Germinal center (tissue), 1 donor: Measurements from ENCODE around the gene TENM3.

Experiments used
- DNase-seq: peaks from one replicate; pipeline ENCODE4 v3.0.0; 2012; ENCODE audit warnings: mixed read lengths, low spot score

Gene TENM3

DNA sequence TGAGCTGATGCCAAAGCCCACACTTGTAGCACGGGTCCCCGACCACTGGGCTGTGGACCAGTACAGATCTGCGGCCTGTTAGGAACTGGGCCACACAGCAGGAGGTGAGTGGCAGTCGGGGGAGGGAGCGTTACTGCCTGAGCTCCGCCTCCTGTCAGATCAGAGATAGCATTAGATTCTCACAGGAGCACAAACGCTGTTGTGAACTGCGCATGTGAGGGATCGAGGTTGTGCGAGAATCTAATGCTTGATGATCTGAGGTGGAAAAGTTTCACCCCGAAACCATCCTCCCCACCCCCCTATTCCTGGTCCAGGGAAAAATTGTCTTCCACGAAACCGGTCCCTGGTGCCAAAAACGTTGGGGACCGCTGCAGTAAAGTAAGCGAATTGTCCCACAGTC lies 382.0 kb downstream of the TENM3 start:
- no peak for DNase-seq

DNA sequence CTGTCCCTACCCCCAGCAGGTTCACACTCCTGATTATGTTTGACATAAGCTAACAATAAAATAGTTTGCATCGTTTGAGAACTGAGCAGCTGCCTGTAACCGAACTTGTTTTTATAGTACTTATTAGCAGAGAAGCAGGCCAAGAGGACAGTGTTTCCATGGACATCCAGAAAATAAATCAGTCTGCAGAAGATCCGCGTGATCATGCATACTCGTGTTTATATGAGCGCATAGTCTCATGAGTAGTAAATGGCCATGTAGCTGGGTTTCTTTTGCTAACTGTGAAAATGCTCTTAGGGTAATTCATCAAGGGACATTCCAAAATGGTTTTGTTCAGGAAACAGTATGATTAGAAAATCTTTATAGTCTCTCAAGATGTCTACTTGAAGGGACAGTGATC lies 384.8 kb downstream of the TENM3 start:
- DNase-seq = no peak

GRCh38 chr4:182628544-182628943 lies 385.3 kb downstream of the TENM3 start:
- no peak for DNase-seq

DNA sequence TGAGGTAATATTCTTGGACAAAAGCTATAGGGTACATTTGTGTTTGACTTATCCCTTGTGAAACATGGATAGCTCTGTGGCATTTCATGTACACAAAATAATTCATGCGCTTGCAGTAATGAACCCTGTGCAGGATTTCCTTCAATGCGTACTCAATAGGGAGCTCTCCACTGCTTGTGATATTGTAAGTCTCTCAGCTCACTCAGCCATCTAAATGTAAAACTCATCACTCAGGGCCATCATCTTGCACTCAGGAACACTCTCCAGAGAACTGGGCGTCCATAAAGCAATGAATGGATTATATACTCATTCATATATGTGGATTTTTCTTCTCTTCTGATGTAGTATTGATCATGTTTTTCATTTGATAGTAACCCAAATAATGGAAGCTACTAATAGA lies 385.9 kb downstream of the TENM3 start:
- no peak for DNase-seq

- no peak for DNase-seq
Measured at GRCh38 chr4:182640491-182640890, 397.3 kb downstream of the TENM3 start.

- DNase-seq = no peak
Measured at GRCh38 chr4:182640932-182641331, 397.7 kb downstream of the TENM3 start.

DNA sequence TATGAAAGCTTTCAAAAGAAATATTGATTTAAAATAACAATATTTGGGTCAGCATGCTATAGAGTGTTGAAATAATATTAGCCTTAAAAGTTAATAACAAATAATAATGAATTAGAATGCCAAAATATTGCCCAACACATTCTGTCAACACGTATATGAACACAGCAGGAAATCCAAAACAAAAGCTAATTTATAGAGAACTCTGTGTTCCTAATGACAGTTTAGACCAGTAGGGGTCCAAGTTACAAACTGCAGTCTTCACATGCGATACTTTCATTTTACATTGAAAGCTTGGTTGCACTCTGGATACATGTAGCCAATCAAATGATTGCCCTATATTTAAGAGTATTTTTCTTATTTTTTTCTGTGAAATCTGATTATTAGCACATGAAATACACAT lies 399.6 kb downstream of the TENM3 start:
- DNase-seq = no peak

DNA sequence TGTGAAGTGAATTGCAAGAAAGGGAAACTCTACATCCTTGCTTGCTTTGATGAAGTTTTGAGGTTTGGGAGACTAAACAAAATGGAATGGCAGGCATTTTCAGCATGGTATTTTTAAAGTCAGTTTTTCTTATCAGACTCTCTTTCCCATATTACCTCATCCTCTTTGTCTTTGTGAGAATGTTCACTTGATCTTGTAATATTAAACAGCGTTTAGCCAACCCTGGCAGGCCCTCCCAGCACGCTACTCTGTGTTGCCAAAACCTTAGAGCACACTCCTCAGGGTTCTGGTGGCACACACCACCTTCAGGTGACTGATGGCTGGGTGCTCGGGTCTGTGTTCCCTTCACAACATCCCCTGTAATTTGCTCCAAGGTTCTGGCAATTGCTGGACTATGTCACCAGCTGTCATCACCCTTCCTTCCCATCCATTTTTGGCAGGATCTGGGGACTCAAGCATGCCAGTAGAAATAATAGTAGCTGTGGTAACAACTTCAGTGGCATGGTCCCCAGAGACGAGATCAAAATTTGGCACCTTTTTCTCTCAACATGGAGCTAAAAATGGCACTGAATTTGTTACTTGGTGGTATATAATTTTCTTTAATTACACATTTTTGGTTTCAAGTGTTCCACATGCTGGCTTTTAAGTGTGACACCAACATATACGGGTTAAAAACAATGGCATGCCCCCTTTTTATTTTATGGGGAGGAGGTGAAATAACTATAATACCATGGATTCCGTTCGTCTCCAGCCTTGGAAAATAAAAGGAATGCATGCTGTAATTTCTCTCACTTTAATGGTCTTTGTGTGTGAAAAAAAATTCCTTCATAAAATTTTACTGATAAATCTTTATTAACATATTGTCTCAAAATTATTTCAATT lies 400.8 kb downstream of the TENM3 start:
- DNase-seq = no peak

DNA sequence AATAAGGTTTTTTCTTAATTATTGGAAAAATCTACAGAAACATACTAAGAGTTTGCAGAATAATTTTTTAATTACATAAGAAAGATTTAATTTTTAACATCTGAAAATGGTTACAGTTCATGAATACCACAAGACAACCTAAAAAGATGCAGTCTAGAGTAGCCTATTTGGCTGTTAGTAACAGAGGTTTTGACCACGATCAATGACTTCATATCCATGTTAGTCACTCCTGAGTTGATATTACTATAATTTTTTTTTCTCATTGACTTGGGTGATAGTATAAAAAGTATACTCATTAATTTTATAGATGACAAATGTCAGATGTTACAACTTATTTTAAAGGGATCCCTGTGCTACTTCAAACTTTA lies 401.5 kb downstream of the TENM3 start:
- no peak for DNase-seq

GRCh38 chr4:182645511-182645910 lies 402.3 kb downstream of the TENM3 start:
- no peak for DNase-seq

DNA sequence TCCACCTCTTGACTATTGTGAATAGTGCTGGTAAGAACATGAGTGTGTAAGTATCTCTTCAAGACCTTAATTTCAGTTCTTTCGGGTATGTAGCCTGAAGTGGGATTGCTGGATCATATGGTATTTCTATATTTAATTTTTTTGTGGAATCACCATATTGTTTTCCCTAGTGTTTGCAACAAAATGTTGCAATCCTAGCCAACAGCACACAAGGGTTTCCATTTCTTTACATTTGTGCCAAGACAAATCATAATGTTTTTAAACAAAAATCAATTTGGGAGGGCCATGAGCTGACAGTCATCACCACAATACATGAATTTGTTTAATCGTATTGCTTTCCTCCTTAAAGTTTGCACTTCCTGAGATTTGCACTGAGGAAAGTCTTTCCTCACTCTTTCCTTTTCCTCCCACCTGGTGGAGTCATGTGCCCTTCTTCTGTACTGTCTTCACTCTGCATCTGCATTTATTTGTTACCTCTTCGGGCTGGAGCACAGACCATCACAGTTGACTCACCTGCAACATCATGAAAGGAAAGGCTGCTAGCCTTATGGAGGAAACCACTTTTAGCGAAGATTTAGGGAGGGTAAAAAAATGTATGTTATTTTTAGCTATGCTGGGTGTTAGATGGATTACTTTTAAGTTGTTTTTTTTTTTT lies 404.6 kb downstream of the TENM3 start:
- no peak for DNase-seq

DNA sequence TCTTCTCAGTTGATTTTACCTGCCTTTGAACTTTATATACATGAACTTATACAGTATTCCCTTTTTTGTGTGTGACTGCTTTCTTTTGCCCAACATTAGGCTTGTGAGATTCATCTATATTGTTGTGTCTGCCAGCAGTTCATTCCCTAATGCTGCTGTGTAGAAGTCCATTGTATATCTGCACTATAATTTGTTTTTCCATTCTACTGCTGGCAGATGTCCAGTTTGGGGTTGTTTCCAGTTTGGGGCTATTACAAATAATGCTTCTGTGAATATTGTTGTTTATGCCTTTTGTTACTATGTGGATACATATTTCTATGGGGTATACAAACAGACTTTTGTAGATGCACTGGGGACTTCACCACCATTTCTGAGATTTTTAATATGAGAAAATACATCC lies 405.6 kb downstream of the TENM3 start:
- no peak for DNase-seq

- no peak for DNase-seq
Measured at GRCh38 chr4:182649698-182650477, 406.7 kb downstream of the TENM3 start.

DNA sequence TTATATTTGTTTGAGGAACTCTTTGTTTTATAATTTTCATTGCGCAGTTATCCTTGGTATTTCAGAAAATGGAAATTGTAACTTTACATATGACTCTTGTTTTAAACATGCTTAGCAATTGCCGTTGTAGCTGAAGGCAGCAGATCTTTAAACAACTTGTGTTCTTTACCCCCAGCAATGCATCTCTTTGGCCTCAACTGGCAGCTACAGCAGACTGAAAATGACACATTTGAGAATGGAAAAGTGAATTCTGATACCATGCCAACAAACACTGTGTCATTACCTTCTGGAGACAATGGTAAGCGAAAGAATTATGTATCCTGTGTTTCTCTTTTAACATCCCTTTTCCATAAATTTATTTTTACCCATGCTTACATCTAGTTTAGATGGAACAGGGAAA lies 410.4 kb downstream of the TENM3 start:
- no peak for DNase-seq

DNA sequence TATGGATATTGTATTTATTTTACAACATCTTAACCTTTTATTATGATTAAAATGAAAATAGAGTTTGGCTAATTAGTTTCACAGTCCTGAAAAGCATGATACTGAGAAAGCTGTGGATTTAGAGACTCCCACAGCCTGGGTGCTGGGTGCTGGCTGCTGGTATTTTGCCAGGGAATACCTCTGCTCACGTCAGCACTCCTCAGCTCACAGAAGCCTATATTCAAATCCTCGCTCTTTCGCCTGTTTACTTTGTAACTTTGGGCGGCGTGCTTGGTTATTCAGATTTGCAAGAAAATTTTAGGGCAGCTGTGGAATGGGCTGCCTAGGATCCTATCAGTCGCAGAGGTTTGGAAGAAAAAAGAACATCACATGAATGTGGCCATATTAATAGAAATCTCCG lies 412.1 kb downstream of the TENM3 start:
- DNase-seq = no peak

GRCh38 chr4:182662551-182662950 lies 419.3 kb downstream of the TENM3 start:
- DNase-seq = no peak

GRCh38 chr4:182671231-182671630 lies 428.0 kb downstream of the TENM3 start:
- no peak for DNase-seq

- no peak for DNase-seq
Measured at GRCh38 chr4:182671749-182672148, 428.5 kb downstream of the TENM3 start.

DNA sequence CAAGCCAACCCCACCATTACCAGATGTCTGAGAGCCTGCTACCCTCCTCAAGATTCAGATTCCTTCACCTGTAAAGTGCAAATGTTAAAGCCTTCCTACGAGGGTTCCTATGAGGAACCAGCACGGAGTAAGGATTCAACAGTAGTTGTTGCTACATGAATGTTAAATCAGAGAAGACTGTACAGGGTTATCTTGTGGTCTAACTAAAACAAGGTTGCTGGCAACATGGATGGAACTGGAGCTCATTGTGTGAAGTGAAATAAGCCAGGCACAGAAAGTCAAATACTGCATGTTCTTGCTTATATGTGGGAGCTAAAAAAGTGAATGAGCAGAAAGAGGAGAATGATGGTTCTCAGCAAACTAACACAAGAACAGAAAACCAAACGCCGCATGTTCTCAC lies 435.4 kb downstream of the TENM3 start:
- DNase-seq = no peak

DNA sequence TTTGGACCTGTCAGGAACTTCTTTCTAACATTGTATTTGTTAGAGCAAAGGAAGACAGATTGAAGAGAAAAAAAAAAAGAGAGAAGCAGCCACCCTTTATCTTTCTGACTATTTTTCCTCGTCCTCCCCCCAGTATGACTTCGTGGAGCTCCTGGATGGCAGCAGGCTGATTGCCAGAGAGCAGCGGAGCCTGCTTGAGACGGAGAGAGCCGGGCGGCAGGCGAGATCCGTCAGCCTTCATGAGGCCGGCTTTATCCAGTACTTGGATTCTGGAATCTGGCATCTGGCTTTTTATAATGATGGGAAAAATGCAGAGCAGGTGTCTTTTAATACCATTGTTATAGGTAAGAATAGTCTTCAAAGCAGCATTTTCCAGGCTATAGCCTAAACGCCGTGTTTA lies 436.3 kb downstream of the TENM3 start:
- no peak for DNase-seq

DNA sequence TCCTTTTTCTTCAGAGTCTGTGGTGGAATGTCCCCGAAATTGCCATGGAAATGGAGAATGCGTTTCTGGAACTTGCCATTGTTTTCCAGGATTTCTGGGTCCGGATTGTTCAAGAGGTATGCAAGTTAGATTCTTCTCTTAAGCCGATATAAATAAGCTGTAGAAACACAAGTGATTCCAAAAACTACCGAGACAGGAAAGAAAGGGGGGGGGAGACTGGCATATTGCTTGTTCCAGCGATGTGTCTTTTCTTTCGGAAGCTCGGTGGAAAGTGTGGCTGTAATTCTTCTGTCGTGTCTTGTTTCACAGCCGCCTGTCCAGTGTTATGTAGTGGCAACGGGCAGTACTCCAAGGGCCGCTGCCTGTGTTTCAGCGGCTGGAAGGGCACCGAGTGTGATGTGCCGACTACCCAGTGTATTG lies 437.0 kb downstream of the TENM3 start:
- DNase-seq = no peak

- DNase-seq = no peak
Measured at GRCh38 chr4:182683661-182684060, 440.5 kb downstream of the TENM3 start.

DNA sequence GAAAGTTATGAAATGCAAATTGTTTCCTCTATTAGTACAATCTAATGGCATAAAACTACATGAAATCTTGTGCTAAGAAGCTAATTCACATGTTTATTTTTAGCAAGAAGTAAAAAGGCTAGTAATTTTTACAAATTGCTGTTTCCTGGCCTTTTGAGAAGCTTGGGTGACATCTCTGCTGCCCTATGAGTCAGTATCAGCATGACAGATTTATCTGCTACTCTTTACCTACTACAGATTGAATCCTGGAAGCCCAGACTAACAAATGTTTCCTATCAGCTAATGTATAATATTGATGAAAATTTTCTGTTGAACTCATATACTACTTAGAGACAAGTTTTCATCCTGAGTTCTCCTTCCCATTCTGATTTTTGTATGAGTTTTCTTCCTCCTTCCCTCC lies 441.6 kb downstream of the TENM3 start:
- no peak for DNase-seq
